ENCODE measurements around the gene ABCB1. TPM values are rescaled to one million over a fixed set of nuclear protein-coding genes. Genes with fewer than 3 reads are reported as not detected.

The ABCB1 gene
- total RNA-seq, 1 experiment from 2014 or later = not detected

- CTCF ChIA-PET = no interaction called here
- Histone ChIP-seq H3K4me3 (ENCODE audit: low read length) (no peak overlapping the region), H2AFZ (ENCODE audit: low read length) (no peak overlapping the region), H3K4me2 (ENCODE audit: low read length) (no peak overlapping the region), H3K4me1 (ENCODE audit: insufficient read depth, low read length) (no peaks in the 10 kb centered on the region), H3K9me3 (ENCODE audit: low read length) (no peaks in the 10 kb centered on the region), H4K20me1 (ENCODE audit: low read length) (no peaks in the 10 kb centered on the region), H3K36me3 (ENCODE audit: low read depth, low read length) (no peaks in the 10 kb centered on the region), H3K27me3 (ENCODE audit: low read length) (peaks cover 9% of the 10 kb centered on the region; the same call in 1 of the 2 replicates), H3K27ac (ENCODE audit: low read length) (no peak overlapping the region), H3K9ac (ENCODE audit: low read length) (no peak overlapping the region), H3F3A (ENCODE audit: low read length, unreplicated experiment) (no peaks in the 10 kb centered on the region), H3K79me2 (ENCODE audit: low read length) (no peaks in the 10 kb centered on the region), H3K9me2 (replicated peaks; ENCODE audit: low read length) (no peaks in the 10 kb centered on the region)
- POLR2A ChIA-PET (ENCODE audit: unreplicated experiment) = no interaction called here
- intact Hi-C loops (cut with micrococcal nuclease) = no loop called here
- DNase-seq = no peak
- no peak for ATAC-seq
- no TSS peak for BruUV-seq (replicated peaks)
- TF ChIP-seq, protein P1, sequence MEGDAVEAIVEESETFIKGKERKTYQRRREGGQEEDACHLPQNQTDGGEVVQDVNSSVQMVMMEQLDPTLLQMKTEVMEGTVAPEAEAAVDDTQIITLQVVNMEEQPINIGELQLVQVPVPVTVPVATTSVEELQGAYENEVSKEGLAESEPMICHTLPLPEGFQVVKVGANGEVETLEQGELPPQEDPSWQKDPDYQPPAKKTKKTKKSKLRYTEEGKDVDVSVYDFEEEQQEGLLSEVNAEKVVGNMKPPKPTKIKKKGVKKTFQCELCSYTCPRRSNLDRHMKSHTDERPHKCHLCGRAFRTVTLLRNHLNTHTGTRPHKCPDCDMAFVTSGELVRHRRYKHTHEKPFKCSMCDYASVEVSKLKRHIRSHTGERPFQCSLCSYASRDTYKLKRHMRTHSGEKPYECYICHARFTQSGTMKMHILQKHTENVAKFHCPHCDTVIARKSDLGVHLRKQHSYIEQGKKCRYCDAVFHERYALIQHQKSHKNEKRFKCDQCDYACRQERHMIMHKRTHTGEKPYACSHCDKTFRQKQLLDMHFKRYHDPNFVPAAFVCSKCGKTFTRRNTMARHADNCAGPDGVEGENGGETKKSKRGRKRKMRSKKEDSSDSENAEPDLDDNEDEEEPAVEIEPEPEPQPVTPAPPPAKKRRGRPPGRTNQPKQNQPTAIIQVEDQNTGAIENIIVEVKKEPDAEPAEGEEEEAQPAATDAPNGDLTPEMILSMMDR (conservative IDR thresholded peaks at IDR 0.05; ENCODE audit: low read depth, low read length) = no peak
- no peak for TF ChIP-seq EZH2 (IDR thresholded peaks at IDR 0.05; ENCODE audit: low read length, unreplicated experiment)
- TF ChIP-seq EZH2phosphoT487 (IDR thresholded peaks at IDR 0.05; ENCODE audit: borderline replicate concordance, low read length) = no peak
Observed at GRCh38 chr7:87518735-87519134, 81.9 kb downstream of the ABCB1 start.

- no TSS peak for BruUV-seq (replicated peaks)
- H3K79me2 ChIP-seq (ENCODE audit: low read length) = no peaks in the 10 kb centered on the region
- TF ChIP-seq EZH2 (IDR thresholded peaks at IDR 0.05; ENCODE audit: low read length, unreplicated experiment) (no peak), EZH2phosphoT487 (IDR thresholded peaks at IDR 0.05; ENCODE audit: borderline replicate concordance, low read length) (no peak)
- TF ChIP-seq, protein P1 (conservative IDR thresholded peaks at IDR 0.05; ENCODE audit: low read depth, low read length) = no peak
- H3K27me3 ChIP-seq (ENCODE audit: low read length) = peaks cover 17% of the 10 kb centered on the region; the same call in 1 of the 2 replicates
- no peaks in the 10 kb centered on the region for H3K36me3 ChIP-seq (ENCODE audit: low read depth, low read length)
- no peak for DNase-seq
- H4K20me1 ChIP-seq (ENCODE audit: low read length) = no peaks in the 10 kb centered on the region
- H3K9me3 ChIP-seq (ENCODE audit: low read length) = no peaks in the 10 kb centered on the region
- intact Hi-C loops (cut with micrococcal nuclease) = no loop called here
- POLR2A ChIA-PET (ENCODE audit: unreplicated experiment) = no interaction called here
- no peak for ATAC-seq
- CTCF ChIA-PET = no interaction called here
- no peak overlapping the region for H2AFZ ChIP-seq (ENCODE audit: low read length)
- H3K9ac ChIP-seq (ENCODE audit: low read length) = no peak overlapping the region
- H3K9me2 ChIP-seq (replicated peaks; ENCODE audit: low read length) = no peaks in the 10 kb centered on the region
- H3K4me2 ChIP-seq (ENCODE audit: low read length) = no peak overlapping the region
- no peaks in the 10 kb centered on the region for H3F3A ChIP-seq (ENCODE audit: low read length, unreplicated experiment)
- H3K4me1 ChIP-seq (ENCODE audit: insufficient read depth, low read length) = no peaks in the 10 kb centered on the region
- H3K27ac ChIP-seq (ENCODE audit: low read length) = no peak overlapping the region
- no peak overlapping the region for H3K4me3 ChIP-seq (ENCODE audit: low read length)
Observed at GRCh38 chr7:87517891-87518290, 82.8 kb downstream of the ABCB1 start.

DNA sequence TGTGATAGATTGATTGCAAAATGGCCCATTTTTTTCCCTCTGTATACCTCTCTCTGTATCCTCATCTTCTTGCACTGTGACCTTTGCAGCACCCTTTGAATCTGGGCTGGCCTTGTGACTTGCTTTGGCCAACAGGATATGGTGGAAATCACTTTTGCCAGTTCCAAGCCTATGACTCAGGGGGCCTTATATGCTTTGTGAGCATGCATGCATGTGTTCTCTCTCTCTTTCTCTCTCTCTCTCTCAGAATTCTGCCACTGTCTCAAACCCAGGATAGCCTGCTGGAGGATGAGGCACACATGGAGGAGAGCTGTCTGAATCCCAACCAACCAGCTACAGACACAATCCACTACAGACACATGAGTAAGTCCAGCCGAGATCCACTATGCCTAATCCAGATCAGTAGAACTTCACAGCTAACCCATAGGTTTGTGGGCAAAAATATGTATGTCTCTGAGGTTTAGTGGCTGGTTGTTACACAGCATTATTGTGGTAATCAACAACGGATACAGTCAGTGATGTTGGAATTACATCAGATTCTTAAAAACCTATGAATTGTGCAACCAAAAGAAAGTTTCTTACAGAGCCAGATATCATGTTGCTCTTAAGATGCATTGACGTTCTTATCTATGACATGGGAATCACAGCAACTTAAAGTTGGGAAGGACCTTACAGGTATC, 83.4 kb downstream of the ABCB1 start:
- Histone ChIP-seq H3K36me3 (ENCODE audit: low read depth, low read length) (no peaks in the 10 kb centered on the region), H3K9me3 (ENCODE audit: low read length) (no peaks in the 10 kb centered on the region), H3F3A (ENCODE audit: low read length, unreplicated experiment) (no peaks in the 10 kb centered on the region), H3K9ac (ENCODE audit: low read length) (no peak overlapping the region), H2AFZ (ENCODE audit: low read length) (no peak overlapping the region), H3K27ac (ENCODE audit: low read length) (no peak overlapping the region), H3K4me3 (ENCODE audit: low read length) (no peak overlapping the region), H3K4me1 (ENCODE audit: insufficient read depth, low read length) (no peaks in the 10 kb centered on the region), H4K20me1 (ENCODE audit: low read length) (no peaks in the 10 kb centered on the region), H3K27me3 (ENCODE audit: low read length) (peaks cover 20% of the 10 kb centered on the region; the same call in 1 of the 2 replicates), H3K79me2 (ENCODE audit: low read length) (no peaks in the 10 kb centered on the region), H3K4me2 (ENCODE audit: low read length) (no peak overlapping the region), H3K9me2 (replicated peaks; ENCODE audit: low read length) (no peaks in the 10 kb centered on the region)
- POLR2A ChIA-PET (ENCODE audit: unreplicated experiment) = no interaction called here
- TF ChIP-seq EZH2phosphoT487 (IDR thresholded peaks at IDR 0.05; ENCODE audit: borderline replicate concordance, low read length) (no peak), EZH2 (IDR thresholded peaks at IDR 0.05; ENCODE audit: low read length, unreplicated experiment) (no peak)
- TF ChIP-seq, protein P1 (conservative IDR thresholded peaks at IDR 0.05; ENCODE audit: low read depth, low read length) = no peak
- DNase-seq (no peak), ATAC-seq (no peak)
- CTCF ChIA-PET = no interaction called here
- intact Hi-C loops (cut with micrococcal nuclease) = no loop called here
- no TSS peak for BruUV-seq (replicated peaks)

All from PC-3 (cell line).